Mucosa of rectum (tissue), 2 donors: ENCODE data around the gene PDC.

Experiments
- H3K27ac ChIP-seq, 2 donors: one replicate each; pipeline ENCODE4 v1.7.0; 2013; ENCODE audit warnings: inconsistent platforms in 2 of 2, low read depth in 2 of 2, low read length in 2 of 2
- H3K27me3 ChIP-seq, 2 donors: one replicate each; pipeline ENCODE4 v1.7.0; 2013; ENCODE audit warnings: low read length in 2 of 2; ENCODE audit not compliant: control insufficient read depth in 2 of 2, insufficient read depth in 2 of 2
- H3K36me3 ChIP-seq, 2 donors: one replicate each; pipeline ENCODE4 v1.7.0; 2013; ENCODE audit warnings: low read length in 2 of 2; ENCODE audit not compliant: control insufficient read depth in 2 of 2, insufficient read depth in 2 of 2
- H3K4me1 ChIP-seq, 2 donors: one replicate each; pipeline ENCODE4 v1.7.0; 2013; ENCODE audit warnings: low read length in 2 of 2, mild to moderate bottlenecking in 1 of 2; ENCODE audit not compliant: control insufficient read depth in 2 of 2, insufficient read depth in 2 of 2
- H3K4me3 ChIP-seq, 2 donors: one replicate each; pipeline ENCODE4 v1.7.0; 2013; ENCODE audit warnings: low read length in 2 of 2
- H3K9ac ChIP-seq, 2 donors: one replicate each; pipeline ENCODE4 v1.7.0; 2013; ENCODE audit warnings: low read length in 2 of 2, low read depth in 1 of 2, mild to moderate bottlenecking in 1 of 2
- H3K9me3 ChIP-seq, 2 donors: one replicate each; pipeline ENCODE4 v1.7.0; 2013; ENCODE audit warnings: low read length in 2 of 2; ENCODE audit not compliant: control insufficient read depth in 2 of 2
- donor health status: healthy.
- donor health status: Normal muscosa, but diverticular disease.

The PDC gene

GRCh38 chr1:186461014-186461413, at the start of gene PDC:
Gene PDC (minus strand): TSS chr1:186461114. CDS start chr1:186449459, 11,655 bp downstream.
- H3K9ac ChIP-seq: no peak within 1 kb of the TSS
- H3K36me3 ChIP-seq: no peaks in the 10 kb centered on the region
- H3K27me3 ChIP-seq: no peaks in the 10 kb centered on the region
- no peaks in the 10 kb centered on the region for H3K9me3 ChIP-seq
- no peak within 1 kb of the TSS for H3K27ac ChIP-seq
- H3K4me3 ChIP-seq: no peak within 1 kb of the TSS
- no peaks in the 10 kb centered on the region for H3K4me1 ChIP-seq

GRCh38 chr1:186503190-186503589, 42.3 kb upstream of the PDC start:
- no peak overlapping the region for H3K27ac ChIP-seq
- no peaks in the 10 kb centered on the region for H3K27me3 ChIP-seq
- H3K9ac ChIP-seq: no peak overlapping the region
- no peak overlapping the region for H3K4me3 ChIP-seq
- H3K36me3 ChIP-seq: no peaks in the 10 kb centered on the region
- no peaks in the 10 kb centered on the region for H3K4me1 ChIP-seq
- no peaks in the 10 kb centered on the region for H3K9me3 ChIP-seq

- Histone ChIP-seq H3K9me3 (no peaks in the 10 kb centered on the region), H3K4me3 (no peak overlapping the region), H3K4me1 (no peaks in the 10 kb centered on the region), H3K27me3 (no peaks in the 10 kb centered on the region), H3K27ac (no peak overlapping the region), H3K9ac (no peak overlapping the region), H3K36me3 (no peaks in the 10 kb centered on the region)
Observed at GRCh38 chr1:186502087-186502486, 41.2 kb upstream of the PDC start.

DNA sequence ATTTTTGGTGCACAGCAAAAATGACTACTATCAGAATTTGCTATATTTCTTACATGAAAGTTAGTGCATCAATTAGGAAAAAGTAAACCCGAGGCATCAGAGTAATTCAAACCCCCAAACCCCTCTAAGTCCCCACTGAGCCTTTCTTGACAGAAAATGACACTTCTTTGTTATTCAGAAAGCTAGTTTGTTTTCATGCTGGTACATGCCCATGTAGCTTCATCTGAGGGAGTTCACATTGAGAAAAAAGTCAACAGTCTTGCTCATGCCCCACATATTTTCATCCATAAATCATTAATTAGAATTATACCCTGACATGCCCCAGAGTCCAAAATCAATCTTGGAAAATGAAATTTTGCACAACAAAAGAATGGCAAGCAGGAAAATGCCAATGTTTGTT, 39.9 kb upstream of the PDC start:
- no peak overlapping the region for H3K9ac ChIP-seq
- H3K4me1 ChIP-seq: no peaks in the 10 kb centered on the region
- no peaks in the 10 kb centered on the region for H3K27me3 ChIP-seq
- no peak overlapping the region for H3K4me3 ChIP-seq
- H3K27ac ChIP-seq: no peak overlapping the region
- no peaks in the 10 kb centered on the region for H3K36me3 ChIP-seq
- no peaks in the 10 kb centered on the region for H3K9me3 ChIP-seq

- no peaks in the 10 kb centered on the region for H3K9me3 ChIP-seq
- no peak overlapping the region for H3K4me3 ChIP-seq
- H3K36me3 ChIP-seq: no peaks in the 10 kb centered on the region
- H3K27ac ChIP-seq: no peak overlapping the region
- H3K4me1 ChIP-seq: no peaks in the 10 kb centered on the region
- no peaks in the 10 kb centered on the region for H3K27me3 ChIP-seq
- no peak overlapping the region for H3K9ac ChIP-seq
Observed at GRCh38 chr1:186499571-186499970, 38.7 kb upstream of the PDC start.

DNA sequence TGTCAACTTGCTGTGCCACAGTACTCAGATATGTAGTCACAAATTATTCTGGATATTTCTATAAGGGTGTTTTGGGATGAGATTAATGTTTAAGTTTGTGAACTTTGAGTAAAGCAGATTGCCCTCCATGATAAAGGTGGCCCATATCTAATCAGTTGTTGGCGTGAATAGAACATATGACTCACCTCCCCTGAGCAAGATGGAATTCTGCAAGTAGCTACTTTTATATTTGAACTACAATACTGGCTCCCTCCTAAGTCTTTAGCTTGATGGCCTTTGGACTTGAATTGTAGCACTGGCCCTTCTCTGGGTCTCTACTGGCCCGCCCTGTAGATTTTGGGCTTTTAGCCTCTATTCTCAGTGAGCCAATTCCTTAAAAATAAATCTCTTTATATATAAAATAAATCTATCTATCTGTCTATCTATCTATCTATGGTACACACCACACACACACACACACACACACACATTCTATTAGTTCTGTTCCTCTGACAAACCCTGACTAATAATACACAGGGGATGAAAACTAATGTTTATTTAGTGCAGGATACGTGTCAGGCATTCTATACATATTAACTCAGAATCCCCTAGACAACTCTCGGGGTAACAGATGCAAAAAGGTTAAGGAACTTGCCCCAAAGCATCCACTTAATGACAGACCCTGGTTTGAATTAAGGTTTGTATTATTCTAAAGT, 37.9 kb upstream of the PDC start:
- H3K4me1 ChIP-seq: no peaks in the 10 kb centered on the region
- no peaks in the 10 kb centered on the region for H3K27me3 ChIP-seq
- no peaks in the 10 kb centered on the region for H3K9me3 ChIP-seq
- no peak overlapping the region for H3K4me3 ChIP-seq
- H3K27ac ChIP-seq: no peak overlapping the region
- no peaks in the 10 kb centered on the region for H3K36me3 ChIP-seq
- H3K9ac ChIP-seq: no peak overlapping the region

DNA sequence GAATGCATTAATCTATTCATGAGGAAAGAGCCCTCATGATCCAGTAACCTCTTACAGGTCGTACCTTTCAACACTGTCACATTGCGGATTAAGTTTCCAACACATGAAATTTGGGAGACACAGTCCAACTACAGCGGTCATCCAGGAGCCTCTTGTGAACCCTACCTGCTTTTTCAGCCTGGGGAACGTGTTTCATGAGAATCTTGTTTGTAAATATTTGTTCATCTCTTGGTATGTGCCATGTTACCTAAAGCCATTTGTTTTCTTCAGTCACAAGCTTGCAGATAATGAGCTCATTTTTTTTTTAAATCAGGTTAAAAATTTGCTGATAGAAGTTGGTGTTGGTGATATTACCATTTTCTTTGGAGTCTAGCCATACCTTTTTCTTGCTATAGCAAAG, 37.2 kb upstream of the PDC start:
- Histone ChIP-seq H3K9me3 (no peaks in the 10 kb centered on the region), H3K36me3 (no peaks in the 10 kb centered on the region), H3K27ac (no peak overlapping the region), H3K4me3 (no peak overlapping the region), H3K4me1 (no peaks in the 10 kb centered on the region), H3K27me3 (no peaks in the 10 kb centered on the region), H3K9ac (no peak overlapping the region)

DNA sequence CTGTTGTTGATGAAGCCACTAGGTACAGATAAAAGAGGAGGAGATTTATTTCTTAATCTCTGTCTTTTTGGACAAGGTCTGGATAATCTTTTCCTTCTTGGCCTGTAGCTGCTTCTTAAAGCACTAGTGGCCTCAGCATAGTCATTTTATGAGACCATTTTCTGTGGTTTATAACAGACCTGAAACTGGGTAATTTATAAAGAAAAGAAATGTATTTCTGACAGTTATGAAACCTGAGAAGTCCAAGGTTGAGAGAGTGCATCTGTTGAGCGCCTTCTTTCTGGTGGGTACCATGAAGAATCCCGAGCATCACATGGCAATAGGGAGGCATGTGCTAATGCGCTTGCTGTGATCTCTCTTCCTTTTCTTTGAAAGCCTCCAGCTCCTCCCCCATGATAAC, 36.7 kb upstream of the PDC start:
- no peak overlapping the region for H3K9ac ChIP-seq
- H3K9me3 ChIP-seq: no peaks in the 10 kb centered on the region
- no peak overlapping the region for H3K4me3 ChIP-seq
- no peaks in the 10 kb centered on the region for H3K27me3 ChIP-seq
- no peak overlapping the region for H3K27ac ChIP-seq
- no peaks in the 10 kb centered on the region for H3K36me3 ChIP-seq
- no peaks in the 10 kb centered on the region for H3K4me1 ChIP-seq

GRCh38 chr1:186496171-186496851, 35.4 kb upstream of the PDC start:
- Histone ChIP-seq H3K9me3 (no peaks in the 10 kb centered on the region), H3K4me1 (no peaks in the 10 kb centered on the region), H3K27me3 (no peaks in the 10 kb centered on the region), H3K9ac (no peak overlapping the region), H3K4me3 (no peak overlapping the region), H3K36me3 (no peaks in the 10 kb centered on the region), H3K27ac (no peak overlapping the region)

- H3K4me1 ChIP-seq: no peaks in the 10 kb centered on the region
- no peaks in the 10 kb centered on the region for H3K9me3 ChIP-seq
- no peaks in the 10 kb centered on the region for H3K27me3 ChIP-seq
- H3K27ac ChIP-seq: no peak overlapping the region
- no peak overlapping the region for H3K4me3 ChIP-seq
- no peaks in the 10 kb centered on the region for H3K36me3 ChIP-seq
- no peak overlapping the region for H3K9ac ChIP-seq
Observed at GRCh38 chr1:186494832-186495271, 33.9 kb upstream of the PDC start.
